A673 (cell line): ENCODE results near the gene ZCCHC13. TPM values are rescaled to one million over a fixed set of nuclear protein-coding genes. Genes with fewer than 3 reads are reported as not detected.

Source experiments
- BruUV-seq: library from RNA; stranded (reverse); fragments of 400-500 nt; replicated peaks from 2 replicates; lab custom pipeline; 2021; lab: Mats Ljungman, UMichigan
- CTCF ChIA-PET: fragments of 300-600 bp; sonication (Branson Sonifier 250); formaldehyde crosslinking; loops from one replicate; lab custom pipeline; 2022; ENCODE audit warnings: antibody characterized with exemption; lab: Charles Lee
- POLR2A ChIA-PET: fragments of 300-600 bp; sonication (Branson Sonifier 250); formaldehyde crosslinking; loops from one replicate; lab custom pipeline; 2022; ENCODE audit warnings: antibody characterized with exemption; ENCODE audit not compliant: low non-redundant PET; lab: Charles Lee
- DNase-seq: peaks from one replicate; pipeline ENCODE4 v3.0.0-alpha.2; 2015; ENCODE audit warnings: low spot score
- H3K27ac ChIP-seq: fragments of 200-600 bp; sonication (generic); 2 replicates; pipeline ENCODE4 v1.5.1; 2016; ENCODE audit warnings: mixed run types, low read depth, mild to moderate bottlenecking, mixed read lengths, antibody characterized with exemption, low read length; ENCODE audit not compliant: poor library complexity, severe bottlenecking
- H3K27me3 ChIP-seq: fragments of 200-600 bp; sonication (generic); replicated peaks from 2 replicates; pipeline ENCODE4 v1.6.1; 2017; ENCODE audit warnings: mixed run types, low read depth, mild to moderate bottlenecking, mixed read lengths, antibody characterized with exemption, low read length; ENCODE audit not compliant: insufficient read depth, poor library complexity
- H3K36me3 ChIP-seq: fragments of 200-600 bp; sonication (generic); 2 replicates; pipeline ENCODE4 v1.6.1; 2016; ENCODE audit warnings: mixed run types, mild to moderate bottlenecking, mixed read lengths, antibody characterized with exemption, low read length; ENCODE audit not compliant: insufficient read depth, poor library complexity, severe bottlenecking
- H3K4me1 ChIP-seq: fragments of 200-600 bp; sonication (generic); 2 replicates; pipeline ENCODE4 v1.6.1; 2017; ENCODE audit warnings: mixed run types, mild to moderate bottlenecking, mixed read lengths, antibody characterized with exemption, low read length; ENCODE audit not compliant: insufficient read depth, poor library complexity, severe bottlenecking
- H3K4me3 ChIP-seq: fragments of 200-600 bp; sonication (generic); 2 replicates; pipeline ENCODE4 v1.5.1; 2016; ENCODE audit warnings: low read depth, mixed run types, mild to moderate bottlenecking, mixed read lengths, low read length; ENCODE audit not compliant: poor library complexity, severe bottlenecking
- H3K9me3 ChIP-seq: fragments of 200-600 bp; sonication (generic); 2 replicates; pipeline ENCODE4 v1.6.1; 2016; ENCODE audit warnings: mixed run types, low read depth, mild to moderate bottlenecking, mixed read lengths, antibody characterized with exemption, low read length; ENCODE audit not compliant: poor library complexity, severe bottlenecking
- CTCF ChIP-seq: fragments of 300-800, 200-600 bp; sonication (generic); conservative IDR thresholded peaks from 2 replicates; pipeline ENCODE4 v1.5.1; 2017; ENCODE audit warnings: low read depth, mild to moderate bottlenecking, antibody characterized with exemption, low read length, moderate library complexity, mixed read lengths
- EZH2 ChIP-seq: fragments of 200-600 bp; sonication (generic); IDR thresholded peaks from 2 replicates; pipeline ENCODE4 v1.6.1; 2017; ENCODE audit warnings: borderline replicate concordance, low read depth, mild to moderate bottlenecking, mixed read lengths, antibody characterized with exemption, low read length; ENCODE audit not compliant: poor library complexity, severe bottlenecking
- intact Hi-C: fragments of 100-400 bp; cut with micrococcal nuclease; formaldehyde crosslinking; loops from one replicate; pipeline ENCODE4 v1.10.0; 2022; ENCODE audit not compliant: unreplicated experiment
- total RNA-seq: library from RNA; stranded (reverse); gene quantifications from 2 replicates; pipeline ENCODE4 v1.2.3, GENCODE V29; 2021

ZCCHC13 gene
- total RNA-seq, 1 experiment from 2014 or later, result not detected

GRCh38 chrX:74274516-74274915 lies 29.5 kb upstream of the ZCCHC13 start:
- H3K4me1 ChIP-seq, result no peaks in the 10 kb centered on the region
- intact Hi-C loops, result no loop called here
- CTCF ChIA-PET, result no interaction called here
- H3K27me3 ChIP-seq, result no peaks in the 10 kb centered on the region
- peaks cover 48% of the 10 kb centered on the region for H3K36me3 ChIP-seq
- no TSS peak for BruUV-seq
- TF ChIP-seq EZH2 (no peak), CTCF (no peak)
- POLR2A ChIA-PET, result no interaction called here
- H3K4me3 ChIP-seq, result no peak overlapping the region
- DNase-seq, result no peak
- H3K9me3 ChIP-seq, result no peaks in the 10 kb centered on the region
- H3K27ac ChIP-seq, result no peak overlapping the region

- Histone ChIP-seq H3K4me1 (no peaks in the 10 kb centered on the region), H3K36me3 (peaks cover 63% of the 10 kb centered on the region), H3K9me3 (no peaks in the 10 kb centered on the region), H3K27ac (no peak overlapping the region), H3K27me3 (no peaks in the 10 kb centered on the region), H3K4me3 (no peak overlapping the region)
- intact Hi-C loops, result no loop called here
- DNase-seq, result no peak
- ChIA-PET POLR2A (no interaction called here), CTCF (no interaction called here)
- BruUV-seq, result no TSS peak
- TF ChIP-seq CTCF (no peak), EZH2 (no peak)
Measured at GRCh38 chrX:74277320-74277719, 26.7 kb upstream of the ZCCHC13 start.

- Histone ChIP-seq H3K4me1 (no peaks in the 10 kb centered on the region), H3K27ac (no peak overlapping the region), H3K4me3 (no peak overlapping the region), H3K36me3 (peaks cover 63% of the 10 kb centered on the region), H3K27me3 (no peaks in the 10 kb centered on the region), H3K9me3 (no peaks in the 10 kb centered on the region)
- DNase-seq, result no peak
- intact Hi-C loops, result no loop called here
- BruUV-seq, result no TSS peak
- POLR2A ChIA-PET, result no interaction called here
- CTCF ChIA-PET, result no interaction called here
- TF ChIP-seq EZH2, result no peak
- no peak for TF ChIP-seq CTCF
Measured at GRCh38 chrX:74277846-74278245, 26.1 kb upstream of the ZCCHC13 start.
